HG03469 (cell line): ENCODE measurements around the gene BRF1.
"Not testable (repeated sequence)": the region's sequence is repeated elsewhere in the genome, so short reads cannot be mapped to it uniquely, and the experiment has no call there.

ENCODE experiments used
- ATAC-seq: cut with Tn5 transposase; IDR thresholded peaks from one replicate; pipeline ENCODE4 v1.9.1; 2021; ENCODE audit warnings: mild to moderate bottlenecking, moderate library complexity, moderate number of reproducible peaks; ENCODE audit not compliant: unreplicated experiment

BRF1 gene

DNA sequence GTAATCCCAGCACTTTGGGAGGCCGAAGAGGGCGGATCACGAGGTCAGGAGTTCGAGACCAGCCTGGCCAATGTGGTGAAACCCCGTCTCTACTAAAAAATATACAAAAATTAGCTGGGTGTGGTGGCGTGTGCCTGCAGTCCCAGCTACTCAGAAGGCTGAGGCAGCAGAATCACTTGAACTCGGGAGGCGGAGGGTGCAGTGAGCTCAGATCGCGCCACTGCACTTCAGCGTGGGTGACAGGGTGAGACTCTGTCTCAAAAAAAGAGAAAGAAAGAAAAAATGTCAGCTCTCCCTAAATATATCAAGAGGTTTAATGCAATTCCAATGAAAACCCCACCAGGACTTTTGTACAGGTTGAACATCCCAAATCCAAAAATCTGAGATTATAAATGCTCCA is 3.5 kb downstream of the BRF1 start:
- not testable (repeated sequence) for ATAC-seq

DNA sequence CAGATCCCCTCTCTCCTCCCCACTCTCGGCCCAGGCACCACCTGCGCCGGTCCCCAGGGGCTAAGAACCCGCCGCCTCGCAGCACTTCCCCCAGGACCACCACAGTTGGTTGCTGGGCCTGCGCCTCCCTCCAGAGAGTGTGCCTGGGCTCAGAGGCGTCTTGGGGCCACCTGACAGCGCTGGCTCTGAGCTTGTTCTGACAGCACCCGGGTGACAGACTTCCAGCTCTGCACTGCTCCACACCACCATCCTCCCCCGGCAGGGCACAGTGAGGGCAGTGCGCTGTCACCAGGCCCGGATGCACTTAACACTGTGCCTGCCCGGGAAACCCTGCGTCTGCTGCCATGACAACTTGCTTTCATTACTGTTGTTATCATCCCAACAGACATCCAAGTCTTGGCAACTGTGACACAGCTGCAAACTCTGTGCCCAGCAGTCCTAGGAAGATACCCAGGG is 6.6 kb downstream of the BRF1 start:
- no peak for ATAC-seq

DNA sequence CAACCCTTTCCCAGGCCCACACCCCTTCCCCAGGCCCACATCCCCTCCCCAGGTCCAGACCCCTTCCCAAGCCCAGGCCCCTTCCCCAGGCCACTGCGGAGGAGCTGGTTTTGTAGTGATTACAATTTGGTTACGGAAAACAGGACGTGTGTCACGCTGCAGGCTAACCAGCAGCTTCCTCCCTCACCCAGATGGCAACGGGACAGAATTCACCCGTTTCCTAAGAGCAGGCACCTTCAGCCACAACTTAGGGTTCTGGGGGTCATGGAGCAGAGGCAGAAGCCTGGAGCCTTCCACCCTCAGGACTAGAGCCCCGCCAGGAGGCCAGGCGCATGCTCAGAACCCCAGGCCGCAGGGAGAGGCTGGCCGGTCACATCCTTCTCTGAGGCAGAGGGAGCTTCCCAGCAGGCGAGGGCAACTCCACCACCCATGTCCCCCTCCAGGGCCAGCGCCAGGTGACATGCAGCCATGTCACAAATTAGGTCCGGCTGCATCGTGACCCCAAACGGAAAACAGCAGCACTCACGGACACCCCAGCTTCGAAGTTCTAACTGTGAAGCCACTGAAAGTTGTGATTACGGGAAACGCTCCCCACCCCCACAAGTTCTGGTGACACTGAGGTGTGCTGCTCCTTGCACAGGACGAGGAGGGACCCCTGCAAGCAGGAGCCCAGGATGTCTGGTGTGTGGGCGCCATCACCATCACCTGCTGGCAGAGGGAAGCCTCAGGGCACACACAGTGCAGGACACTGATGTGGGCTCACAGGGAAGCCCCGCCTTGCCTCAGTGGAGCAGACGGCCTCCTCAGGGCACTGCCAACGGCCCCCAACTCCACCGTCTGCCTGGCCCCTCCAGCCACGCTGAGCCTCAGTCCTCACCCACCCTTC is 7.7 kb downstream of the BRF1 start:
- no peak for ATAC-seq

DNA sequence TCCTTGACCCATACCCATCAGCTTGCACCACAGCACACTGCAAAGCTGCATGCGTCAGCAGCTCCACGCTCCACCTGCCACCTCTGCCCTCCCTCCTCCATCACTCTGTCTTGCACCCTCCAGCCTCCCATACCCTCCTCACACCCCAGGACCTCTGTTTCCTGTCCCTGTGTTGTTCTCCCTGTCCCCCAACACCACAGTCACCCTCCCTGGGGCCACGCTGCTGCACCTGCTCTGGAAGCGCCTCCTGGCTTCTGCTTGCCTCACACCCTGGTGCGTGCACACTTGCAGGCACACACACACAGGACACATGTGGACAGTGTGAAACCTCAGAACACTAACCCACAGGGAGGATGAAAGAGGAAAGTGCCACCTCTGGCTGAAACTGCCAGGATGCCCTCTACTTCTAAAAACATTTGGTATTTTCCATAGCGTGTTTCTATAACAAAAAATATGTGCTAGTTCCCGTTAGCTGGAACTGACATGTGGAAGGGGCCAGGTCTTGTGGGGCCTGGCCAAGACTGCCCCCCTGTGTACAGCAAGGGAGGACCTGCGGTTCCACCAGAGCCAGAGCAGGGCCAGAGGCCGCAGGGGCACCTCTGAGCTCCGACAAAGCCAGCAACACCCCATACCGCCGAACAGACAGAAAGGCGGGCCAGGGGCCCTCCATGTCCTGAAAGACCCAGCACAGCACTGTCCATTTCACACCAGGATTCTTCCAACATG is 10.0 kb downstream of the BRF1 start:
- no peak for ATAC-seq

DNA sequence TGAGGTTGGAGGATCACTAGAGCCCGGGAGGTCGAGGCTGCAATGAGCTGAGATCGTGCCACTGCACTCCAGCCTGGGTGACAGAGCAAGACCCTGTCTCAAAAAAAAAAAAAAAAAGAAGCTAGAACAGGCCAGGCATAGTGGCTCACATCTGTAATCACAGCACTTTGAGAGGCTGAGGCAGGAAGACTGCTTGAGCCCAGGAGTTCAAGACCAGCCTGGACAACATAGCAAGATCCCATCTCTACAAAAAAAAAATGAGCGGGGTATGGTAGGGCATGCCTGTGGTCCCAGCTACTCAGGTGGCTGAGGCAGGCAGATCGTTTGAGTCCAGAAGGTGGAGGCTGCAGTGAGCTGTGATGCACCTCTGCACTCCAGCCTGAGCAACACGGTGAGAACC is 11.9 kb downstream of the BRF1 start:
- ATAC-seq, result not testable (repeated sequence)

DNA sequence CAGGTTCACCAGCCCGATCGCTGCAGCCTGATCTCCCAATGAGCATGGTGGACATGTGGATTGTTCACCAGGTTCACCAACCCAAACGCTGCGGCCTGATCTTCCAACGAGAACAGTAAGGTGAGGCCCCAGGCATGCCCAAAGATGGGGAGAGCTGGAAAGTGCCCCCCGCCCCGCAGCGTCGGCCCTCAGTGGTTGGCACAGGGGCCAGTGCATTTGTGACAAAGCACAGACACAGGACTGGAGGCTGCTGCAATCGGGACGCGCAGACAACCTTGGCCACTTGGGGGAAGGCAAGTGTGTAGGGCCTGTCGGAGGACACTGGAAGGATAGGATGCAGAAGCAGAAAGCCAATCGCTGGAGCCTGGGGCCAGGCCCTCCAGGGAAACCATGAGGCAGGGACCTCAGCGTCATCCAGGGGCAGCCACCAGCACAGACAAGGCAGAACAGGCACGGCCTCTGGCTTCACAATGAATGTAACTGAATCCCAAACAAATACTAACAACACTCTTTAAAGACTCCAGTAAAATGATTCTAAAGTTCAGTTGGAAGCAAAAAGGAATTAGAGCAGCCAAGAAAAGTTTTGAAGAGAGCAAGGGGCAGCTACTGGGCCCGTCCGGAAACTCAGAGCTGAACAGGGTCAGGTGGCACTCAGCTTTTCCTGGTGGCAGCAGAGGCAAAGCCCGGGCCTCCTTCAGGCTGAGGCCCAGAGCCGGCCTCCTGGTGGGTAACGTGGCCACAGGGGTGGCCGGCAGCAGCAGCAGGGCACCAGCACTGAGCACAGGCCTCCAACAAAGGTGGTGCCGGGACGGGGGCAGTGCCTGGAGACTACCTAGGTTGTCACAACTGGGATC is 13.3 kb downstream of the BRF1 start:
- ATAC-seq, result no peak

DNA sequence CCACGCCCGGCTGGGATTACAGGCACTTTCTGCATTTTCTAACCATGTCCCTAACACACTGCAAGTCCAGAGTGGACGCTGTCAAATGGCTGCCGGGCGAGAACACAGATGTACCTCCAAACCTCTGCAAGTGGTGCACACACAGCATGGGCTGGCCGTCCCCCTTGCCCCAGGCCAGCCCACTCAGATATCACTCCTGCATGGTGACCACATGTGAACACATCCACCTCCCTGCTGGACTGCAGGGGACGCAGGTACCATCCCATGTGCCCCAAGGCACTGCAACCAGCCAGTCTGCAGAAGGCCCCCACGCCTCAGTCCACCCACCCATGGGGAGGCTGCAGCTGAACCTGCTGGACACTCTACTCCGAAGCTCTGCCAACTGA is 14.0 kb downstream of the BRF1 start:
- ATAC-seq, result no peak

DNA sequence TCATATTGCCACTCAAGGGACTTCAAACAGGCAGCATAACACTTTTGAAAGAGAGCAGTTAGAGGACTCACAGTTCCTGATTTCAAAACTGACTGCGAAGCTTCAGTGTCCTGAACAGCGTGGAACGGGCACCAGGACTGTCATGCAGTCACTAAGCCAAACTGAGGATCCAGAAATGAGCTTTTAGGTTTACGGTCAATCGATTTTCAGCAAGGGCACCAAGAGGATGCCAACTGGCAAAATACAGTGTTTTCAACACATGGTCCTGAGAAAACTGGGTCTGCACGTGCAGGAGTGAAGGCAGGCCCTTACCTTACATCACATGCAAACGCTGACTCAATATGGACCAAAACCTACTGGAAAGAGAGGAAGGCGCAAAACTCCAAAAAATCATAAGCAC is 15.6 kb downstream of the BRF1 start:
- ATAC-seq, result no peak

DNA sequence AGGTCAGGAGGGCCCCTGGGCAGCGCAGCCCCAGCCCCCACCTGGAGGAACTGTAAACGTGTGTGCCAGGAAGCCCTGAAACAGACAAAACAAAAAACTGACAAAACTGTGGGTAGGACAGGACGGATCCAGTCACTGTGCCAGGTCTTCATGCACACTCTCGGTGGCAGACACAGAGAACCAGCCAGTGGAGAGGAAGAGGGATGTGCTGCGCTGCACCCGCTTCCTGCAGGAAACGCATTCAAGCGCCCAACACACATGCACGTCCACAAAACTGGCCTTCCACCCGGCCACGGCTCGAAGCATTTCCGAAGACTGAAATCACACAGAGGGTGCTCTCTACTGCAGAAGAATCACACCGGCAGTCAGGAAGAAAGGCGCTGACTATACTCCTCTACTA is 16.9 kb downstream of the BRF1 start:
- ATAC-seq, result no peak

DNA sequence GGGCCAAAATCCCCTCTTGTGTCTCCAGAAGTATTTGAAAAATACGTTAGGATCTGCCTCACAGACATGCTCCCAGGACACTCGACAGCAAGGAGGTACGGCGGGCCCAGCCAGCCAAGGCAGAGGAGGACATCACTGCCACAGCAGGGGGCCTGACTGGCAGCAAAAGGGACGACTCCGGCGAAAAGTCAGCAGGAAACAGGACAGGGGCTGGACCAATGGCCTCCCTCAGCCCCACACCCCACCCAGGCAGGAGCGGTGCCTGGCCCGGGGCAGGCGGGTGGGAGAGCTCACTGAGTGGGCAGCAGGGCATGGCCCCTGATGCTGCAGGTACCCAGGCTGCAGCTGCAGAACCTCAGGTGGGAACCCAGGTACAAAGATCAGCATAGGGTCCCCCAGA is 17.8 kb downstream of the BRF1 start:
- ATAC-seq, result no peak

DNA sequence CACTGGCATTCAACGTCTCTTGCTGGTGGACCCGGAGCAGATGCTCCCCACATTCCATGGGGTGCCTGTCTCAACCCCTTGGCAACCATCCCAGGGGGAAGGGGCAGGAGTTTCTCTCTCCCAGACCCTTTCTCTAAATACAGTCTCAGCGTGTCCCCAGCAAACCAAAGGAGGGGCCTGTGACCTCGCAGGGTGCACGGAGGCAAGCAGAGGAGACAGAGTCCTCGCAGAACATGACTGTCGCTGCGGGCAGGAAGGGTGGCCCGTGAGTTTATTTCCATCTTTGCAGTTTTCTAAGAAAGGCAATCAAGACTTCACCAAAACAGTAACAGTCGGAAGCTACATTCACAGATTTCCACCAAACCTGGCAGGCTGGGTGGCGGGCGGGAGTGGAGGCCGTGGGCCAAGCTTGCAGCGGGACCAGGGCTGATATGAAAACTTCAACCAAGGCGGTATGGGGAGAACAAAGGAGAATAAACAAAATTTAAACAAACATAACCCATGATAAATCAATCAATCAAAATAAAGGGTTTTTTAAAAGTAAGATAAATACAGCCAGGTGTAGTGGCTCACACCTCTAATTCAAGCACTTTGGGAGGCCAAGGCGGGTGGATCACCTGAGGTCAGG is 18.6 kb downstream of the BRF1 start:
- ATAC-seq, result no peak

DNA sequence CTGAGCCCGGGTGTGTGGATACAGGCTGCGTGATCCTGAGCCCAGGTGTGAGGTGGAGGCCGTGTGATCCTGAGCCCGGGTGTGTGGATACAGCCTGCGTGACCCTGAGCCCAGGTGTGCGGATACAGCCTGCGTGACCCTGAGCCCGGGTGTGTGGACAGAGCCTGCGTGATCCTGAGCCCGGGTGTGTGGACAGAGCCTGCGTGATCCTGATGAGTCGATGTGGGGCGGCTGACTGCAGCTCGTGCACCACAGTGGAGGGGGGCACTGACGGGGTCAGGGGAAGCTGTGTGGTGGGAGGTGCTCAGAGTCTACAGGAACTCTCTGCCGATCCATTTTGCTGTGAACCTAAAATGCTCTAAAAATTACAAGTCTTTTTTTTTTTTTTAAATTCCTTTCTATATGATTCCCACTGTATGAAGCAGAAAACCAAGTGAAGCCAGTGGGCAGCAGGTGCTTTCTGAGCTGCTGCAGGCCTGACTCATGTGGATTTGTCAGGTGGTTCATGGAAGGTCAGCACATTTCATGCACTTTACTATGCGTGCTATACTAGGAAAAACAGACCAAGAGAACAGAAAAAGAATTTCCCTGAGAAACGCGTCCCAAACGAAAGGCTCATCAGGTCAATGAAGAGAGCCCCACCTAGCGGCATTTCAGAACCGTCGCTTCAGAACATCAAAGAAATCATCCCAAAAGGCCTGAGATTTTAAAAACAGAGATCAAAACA is 19.3 kb downstream of the BRF1 start:
- no peak for ATAC-seq

DNA sequence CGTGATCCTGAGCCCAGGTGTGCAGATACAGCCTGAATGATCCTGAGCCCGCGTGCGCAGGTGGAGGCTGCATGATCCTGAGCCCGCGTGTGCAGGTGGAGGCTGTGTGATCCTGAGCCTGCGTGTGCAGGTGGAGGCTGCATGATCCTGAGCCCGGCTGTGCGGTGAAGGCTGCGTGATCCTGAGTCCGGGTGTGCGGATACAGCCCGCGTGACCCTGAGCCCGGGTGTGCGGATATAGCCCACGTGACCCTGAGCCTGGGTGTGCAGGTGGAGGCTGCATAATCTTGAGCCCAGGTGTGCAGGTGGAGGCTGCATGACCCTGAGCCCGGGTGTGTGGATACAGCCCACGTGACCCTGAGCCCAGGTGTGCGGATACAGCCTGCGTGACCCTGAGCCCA is 20.3 kb downstream of the BRF1 start:
- ATAC-seq, result no peak

DNA sequence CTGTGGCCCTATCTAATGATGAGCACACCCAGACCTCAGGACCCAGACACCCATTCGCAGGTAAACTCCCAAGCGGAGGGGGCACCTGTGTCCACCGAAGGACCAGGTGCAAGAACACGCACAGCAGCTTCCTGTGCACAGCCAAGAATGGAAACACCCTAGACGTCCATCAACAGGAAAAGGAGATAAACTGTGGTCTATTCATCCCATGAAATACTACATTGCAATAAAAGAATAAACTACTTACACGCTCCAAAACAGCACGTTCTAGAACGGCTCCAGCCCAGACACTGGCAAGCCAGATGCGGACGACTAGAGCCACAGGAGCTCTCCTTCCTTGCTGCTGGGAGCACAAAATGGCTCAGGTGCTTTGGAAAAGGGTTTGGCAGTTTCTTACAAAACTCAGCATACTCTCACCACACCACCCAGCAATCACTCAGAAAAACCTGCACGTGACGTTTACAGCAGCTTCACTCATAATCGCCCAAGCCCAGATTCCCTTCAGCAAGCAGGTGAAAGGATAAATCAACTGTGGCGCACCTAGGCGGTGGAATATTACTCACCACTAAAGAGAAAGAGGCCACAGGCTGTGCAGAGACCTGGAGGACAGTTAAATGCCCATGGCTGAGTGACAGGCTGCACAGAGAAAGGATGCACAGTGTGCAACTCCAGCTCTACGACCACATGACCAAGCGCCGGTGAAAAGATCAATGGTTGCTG is 21.0 kb downstream of the BRF1 start:
- no peak for ATAC-seq

DNA sequence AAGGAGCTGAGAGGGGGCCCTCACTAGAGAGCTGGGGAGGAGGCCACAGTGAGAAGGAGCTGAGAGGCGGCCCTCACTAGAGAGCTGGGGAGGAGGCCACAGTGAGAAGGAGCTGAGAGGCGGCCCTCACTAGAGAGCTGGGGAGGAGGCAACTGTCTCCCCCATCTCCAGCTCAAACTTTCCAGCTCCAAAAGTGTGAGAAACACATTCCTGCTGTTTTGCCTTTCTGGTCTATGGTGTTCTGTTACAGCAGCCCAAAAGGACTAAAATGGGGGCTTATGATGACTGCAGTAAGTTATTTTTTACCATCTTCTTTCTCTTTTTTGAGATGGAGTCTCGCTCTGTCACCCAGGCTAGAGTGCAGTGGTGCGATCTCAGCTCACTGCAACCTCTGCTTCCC is 23.4 kb downstream of the BRF1 start:
- not testable (repeated sequence) for ATAC-seq

DNA sequence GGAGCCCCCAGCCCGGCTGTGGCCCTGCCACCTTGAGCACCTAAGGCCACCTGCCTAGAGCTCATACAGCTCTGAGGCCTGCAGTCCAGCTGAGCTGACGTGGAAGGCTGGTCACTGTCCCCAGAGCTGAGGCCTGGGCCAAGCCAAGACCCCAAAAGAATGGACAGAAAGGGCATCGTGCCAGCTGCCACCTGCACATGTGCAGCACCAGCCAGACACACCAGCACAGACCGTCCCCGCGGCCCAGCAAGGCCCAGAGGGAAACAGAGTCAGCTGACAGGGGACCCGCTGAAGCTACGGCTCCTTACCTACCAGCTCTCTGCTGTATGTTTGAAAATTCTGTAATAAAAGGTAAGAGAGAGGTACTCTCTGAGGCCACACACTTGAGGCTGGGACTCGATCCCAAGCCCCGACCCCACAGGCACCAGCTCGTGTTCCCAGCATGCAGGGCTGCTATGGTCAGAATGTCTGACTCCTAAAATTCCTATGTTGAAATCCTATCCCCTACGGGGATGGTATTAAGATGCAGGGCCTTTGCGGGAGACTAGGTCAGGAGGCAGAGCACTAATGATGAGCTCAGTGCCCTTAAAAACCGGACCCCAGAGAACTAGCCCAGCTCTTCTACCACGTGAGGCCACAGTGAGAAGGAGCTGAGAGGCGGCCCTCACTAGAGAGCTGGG is 25.4 kb downstream of the BRF1 start:
- ATAC-seq, result no peak

DNA sequence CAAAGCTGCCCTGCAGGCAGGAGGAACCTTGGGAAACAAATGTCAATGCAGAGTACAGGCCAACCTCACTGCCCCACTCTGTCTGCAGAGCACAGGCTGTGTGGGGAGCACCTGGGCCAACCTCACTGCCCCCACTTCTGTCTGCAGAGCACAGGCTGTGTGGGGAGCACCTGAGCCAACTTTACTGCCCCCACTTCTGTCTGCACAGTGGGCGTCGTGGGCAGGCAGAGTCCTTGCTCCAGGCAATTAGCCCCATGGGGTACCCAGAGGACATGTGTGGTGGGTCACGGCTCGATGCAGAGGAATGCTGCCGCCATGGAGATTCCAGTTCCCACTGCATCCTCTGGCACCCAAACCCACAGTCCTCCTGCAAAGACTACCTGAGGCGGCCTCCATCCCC is 26.2 kb downstream of the BRF1 start:
- ATAC-seq, result no peak

DNA sequence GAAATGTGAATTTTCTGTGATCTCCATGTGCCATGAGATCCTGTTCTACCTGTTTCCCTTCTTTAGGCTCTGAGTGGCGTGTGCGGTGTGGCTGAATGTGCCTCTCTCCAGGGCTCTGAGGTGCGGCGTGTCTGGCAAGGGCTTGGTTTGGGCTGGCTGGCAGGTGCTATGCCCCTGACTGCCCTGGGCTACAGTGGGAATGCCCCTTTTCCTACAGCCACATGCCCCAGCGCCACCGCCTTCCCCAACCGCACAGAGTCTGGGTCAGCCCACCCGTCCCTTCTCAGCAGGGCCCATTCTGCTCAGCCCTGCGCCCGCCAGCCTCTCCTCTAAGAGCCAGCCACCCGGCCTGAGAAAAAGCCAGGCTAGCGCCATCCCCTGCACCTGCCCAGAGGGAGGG is 27.7 kb downstream of the BRF1 start:
- ATAC-seq, result no peak

DNA sequence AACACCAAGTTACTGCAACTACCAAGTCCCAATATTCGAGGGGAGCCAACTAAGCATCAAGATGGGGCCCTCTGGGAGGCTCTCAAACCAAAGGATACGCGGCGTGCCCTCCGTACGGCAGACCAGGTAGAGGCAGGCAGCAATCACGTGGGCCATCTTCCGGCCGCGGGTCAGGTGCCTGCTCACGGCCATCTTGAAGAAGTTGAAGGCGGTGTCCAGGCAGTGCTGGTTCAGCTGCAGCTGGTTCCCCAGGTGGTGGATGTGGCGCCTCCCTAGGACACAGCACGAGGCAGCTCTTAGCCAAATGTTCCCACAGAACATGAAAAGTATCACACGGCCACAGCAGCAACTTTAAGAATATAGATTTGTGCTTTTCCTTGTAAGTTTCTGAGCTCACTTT is 28.2 kb downstream of the BRF1 start:
- no peak for ATAC-seq
